Measurements from ENCODE around the gene GGTLC2.
A peak's percentile ranks its signal among the peaks of the same experiment; 100 is the strongest.
"Not testable (repeated sequence)": the region's sequence is repeated elsewhere in the genome, so short reads cannot be mapped to it uniquely, and the experiment has no call there.

GGTLC2 gene

GRCh38 chr22:22638313-22638712 is 6.1 kb upstream of the GGTLC2 start:
- not testable (repeated sequence) for DNase-seq

GRCh38 chr22:22642255-22642654 is 2.2 kb upstream of the GGTLC2 start:
- DNase-seq, result not testable (repeated sequence)

GRCh38 chr22:22645969-22646368 is 1.6 kb downstream of the GGTLC2 start:
- not testable (repeated sequence) for DNase-seq

- not testable (repeated sequence) for DNase-seq
Measured at GRCh38 chr22:22647952-22648351, 3.5 kb downstream of the GGTLC2 start.

GRCh38 chr22:22648863-22649536 is 4.6 kb downstream of the GGTLC2 start:
- not testable (repeated sequence) for DNase-seq

- DNase-seq, result not testable (repeated sequence)
Measured at GRCh38 chr22:22649761-22650160, 5.3 kb downstream of the GGTLC2 start.

GRCh38 chr22:22650398-22650797 is 6.0 kb downstream of the GGTLC2 start:
- DNase-seq, result not testable (repeated sequence)

- DNase-seq, result not testable (repeated sequence)
Measured at GRCh38 chr22:22650803-22651515, 6.5 kb downstream of the GGTLC2 start.

GRCh38 chr22:22651593-22651992 is 7.2 kb downstream of the GGTLC2 start:
- not testable (repeated sequence) for DNase-seq

GRCh38 chr22:22652102-22652501 is 7.7 kb downstream of the GGTLC2 start:
- not testable (repeated sequence) for DNase-seq

- DNase-seq, result not testable (repeated sequence)
Measured at GRCh38 chr22:22652573-22652972, 8.2 kb downstream of the GGTLC2 start.

GRCh38 chr22:22653677-22654381 is 9.4 kb downstream of the GGTLC2 start:
- not testable (repeated sequence) for DNase-seq

- DNase-seq, result no peak
Measured at GRCh38 chr22:22655452-22656290, 11.3 kb downstream of the GGTLC2 start.

GRCh38 chr22:22657712-22658111 is 13.3 kb downstream of the GGTLC2 start:
- DNase-seq, result no peak

- no peak for DNase-seq
Measured at GRCh38 chr22:22661275-22661674, 16.9 kb downstream of the GGTLC2 start.

- DNase-seq, result no peak
Measured at GRCh38 chr22:22662095-22662494, 17.7 kb downstream of the GGTLC2 start.

- no peak for DNase-seq
Measured at GRCh38 chr22:22663861-22664800, 19.7 kb downstream of the GGTLC2 start.

- DNase-seq, result peak; percentile 4
Measured at GRCh38 chr22:22666307-22667091, 22.1 kb downstream of the GGTLC2 start.

GRCh38 chr22:22667966-22668880 is 23.8 kb downstream of the GGTLC2 start:
- no peak for DNase-seq

GRCh38 chr22:22669093-22669492 is 24.7 kb downstream of the GGTLC2 start:
- no peak for DNase-seq

Measured in activated naive CD4-positive, alpha-beta T cell treated with Interleukin-2 at 50 U/mL for 16 hours (primary cell).